DOHH2 (cell line): ENCODE results near the gene SSMEM1.

ENCODE experiments used
- H3F3A ChIP-seq: fragments of 200-600 bp; sonication (generic), shearing (Covaris generic); 2 replicates; pipeline ENCODE4 v1.6.0; 2016; ENCODE audit warnings: antibody characterized with exemption, mild to moderate bottlenecking; ENCODE audit not compliant: control insufficient read depth, insufficient read depth
- H3K27ac ChIP-seq: fragments of 200-600 bp; sonication (generic); 2 replicates; pipeline ENCODE4 v1.5.1; 2014; ENCODE audit warnings: low read depth, mild to moderate bottlenecking, low read length, moderate library complexity
- H3K27me3 ChIP-seq: fragments of 200-600 bp; sonication (generic); 2 replicates; pipeline ENCODE4 v1.6.1; 2014; ENCODE audit warnings: mild to moderate bottlenecking, low read length, mixed read lengths; ENCODE audit not compliant: control insufficient read depth
- H3K36me3 ChIP-seq: fragments of 200-600 bp; sonication (generic); 2 replicates; pipeline ENCODE4 v1.6.1; 2014; ENCODE audit warnings: mild to moderate bottlenecking, low read length, moderate library complexity, mixed read lengths; ENCODE audit not compliant: control insufficient read depth
- H3K4me1 ChIP-seq: fragments of 200-600 bp; sonication (generic); 2 replicates; pipeline ENCODE4 v1.6.1; 2014; ENCODE audit warnings: mild to moderate bottlenecking, low read length, mixed read lengths; ENCODE audit not compliant: control insufficient read depth
- H3K4me2 ChIP-seq: fragments of 200-600 bp; sonication (generic); 2 replicates; pipeline ENCODE4 v1.6.0; 2014; ENCODE audit warnings: mild to moderate bottlenecking, low read length, moderate library complexity
- H3K4me3 ChIP-seq: fragments of 200-600 bp; sonication (generic); 2 replicates; pipeline ENCODE4 v1.5.1; 2014; ENCODE audit warnings: mild to moderate bottlenecking, low read length, mixed read lengths
- H3K79me2 ChIP-seq: fragments of 200-600 bp; sonication (generic); 2 replicates; pipeline ENCODE4 v1.6.1; 2014; ENCODE audit warnings: mild to moderate bottlenecking, low read length, mixed read lengths; ENCODE audit not compliant: control insufficient read depth
- H3K9me2 ChIP-seq: fragments of 200-600 bp; sonication (generic); replicated peaks from 2 replicates; pipeline ENCODE4 v1.6.1; 2014; ENCODE audit warnings: mild to moderate bottlenecking, low read length, mixed read lengths; ENCODE audit not compliant: control insufficient read depth
- H3K9me3 ChIP-seq: fragments of 200-600 bp; sonication (generic); 2 replicates; pipeline ENCODE4 v1.6.1; 2014; ENCODE audit warnings: antibody characterized with exemption, low read length, mixed read lengths; ENCODE audit not compliant: control insufficient read depth, insufficient read depth
- H4K20me1 ChIP-seq: fragments of 200-600 bp; sonication (generic); 2 replicates; pipeline ENCODE4 v1.6.0; 2014; ENCODE audit warnings: low read depth, mild to moderate bottlenecking, antibody characterized with exemption, low read length, moderate library complexity; ENCODE audit not compliant: control insufficient read depth, insufficient read depth
- EZH2phosphoT487 ChIP-seq: fragments of 200-600 bp; sonication (generic); IDR thresholded peaks from 2 replicates; pipeline ENCODE4 v1.6.1; 2017; ENCODE audit warnings: borderline replicate concordance, mild to moderate bottlenecking, antibody characterized with exemption, low read length, moderate library complexity, mixed read lengths
- TF ChIP-seq, protein P1 (sequence below): fragments of 200-600 bp; sonication (generic); IDR thresholded peaks from one replicate; pipeline ENCODE4 v1.5.1; 2014; ENCODE audit warnings: antibody characterized with exemption, mild to moderate bottlenecking, low read depth, low read length; ENCODE audit not compliant: poor library complexity, severe bottlenecking

The SSMEM1 gene

DNA sequence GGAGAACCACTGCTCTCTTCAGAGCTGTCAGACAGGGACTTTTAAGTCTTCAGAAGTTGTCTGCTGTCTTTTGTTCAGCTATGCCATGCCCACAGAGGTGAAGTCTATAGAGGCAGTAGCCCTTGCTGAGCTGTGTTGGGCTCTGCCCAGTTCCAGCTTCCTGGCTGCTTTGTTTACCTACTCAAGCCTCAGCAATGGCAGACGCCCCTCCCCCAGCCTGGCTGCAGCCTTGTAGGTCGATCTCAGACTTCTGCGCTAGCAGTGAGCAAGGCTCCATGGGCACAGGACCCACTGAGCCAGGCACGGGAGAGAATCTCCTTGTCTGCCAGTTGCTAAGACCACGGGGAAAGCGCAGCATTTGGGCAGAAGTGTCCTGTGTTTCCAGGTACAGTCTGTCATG, 46.9 kb downstream of the SSMEM1 start:
- TF ChIP-seq, protein P1, sequence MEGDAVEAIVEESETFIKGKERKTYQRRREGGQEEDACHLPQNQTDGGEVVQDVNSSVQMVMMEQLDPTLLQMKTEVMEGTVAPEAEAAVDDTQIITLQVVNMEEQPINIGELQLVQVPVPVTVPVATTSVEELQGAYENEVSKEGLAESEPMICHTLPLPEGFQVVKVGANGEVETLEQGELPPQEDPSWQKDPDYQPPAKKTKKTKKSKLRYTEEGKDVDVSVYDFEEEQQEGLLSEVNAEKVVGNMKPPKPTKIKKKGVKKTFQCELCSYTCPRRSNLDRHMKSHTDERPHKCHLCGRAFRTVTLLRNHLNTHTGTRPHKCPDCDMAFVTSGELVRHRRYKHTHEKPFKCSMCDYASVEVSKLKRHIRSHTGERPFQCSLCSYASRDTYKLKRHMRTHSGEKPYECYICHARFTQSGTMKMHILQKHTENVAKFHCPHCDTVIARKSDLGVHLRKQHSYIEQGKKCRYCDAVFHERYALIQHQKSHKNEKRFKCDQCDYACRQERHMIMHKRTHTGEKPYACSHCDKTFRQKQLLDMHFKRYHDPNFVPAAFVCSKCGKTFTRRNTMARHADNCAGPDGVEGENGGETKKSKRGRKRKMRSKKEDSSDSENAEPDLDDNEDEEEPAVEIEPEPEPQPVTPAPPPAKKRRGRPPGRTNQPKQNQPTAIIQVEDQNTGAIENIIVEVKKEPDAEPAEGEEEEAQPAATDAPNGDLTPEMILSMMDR, result no peak
- TF ChIP-seq EZH2phosphoT487, result no peak
- Histone ChIP-seq H3F3A (no peaks in the 10 kb centered on the region), H3K36me3 (no peaks in the 10 kb centered on the region), H3K4me1 (no peaks in the 10 kb centered on the region), H3K4me3 (no peak overlapping the region), H3K4me2 (no peak overlapping the region), H3K9me3 (peaks cover 24% of the 10 kb centered on the region), H4K20me1 (no peaks in the 10 kb centered on the region), H3K79me2 (no peaks in the 10 kb centered on the region), H3K27ac (no peak overlapping the region), H3K27me3 (no peaks in the 10 kb centered on the region), H3K9me2 (no peaks in the 10 kb centered on the region)

DNA sequence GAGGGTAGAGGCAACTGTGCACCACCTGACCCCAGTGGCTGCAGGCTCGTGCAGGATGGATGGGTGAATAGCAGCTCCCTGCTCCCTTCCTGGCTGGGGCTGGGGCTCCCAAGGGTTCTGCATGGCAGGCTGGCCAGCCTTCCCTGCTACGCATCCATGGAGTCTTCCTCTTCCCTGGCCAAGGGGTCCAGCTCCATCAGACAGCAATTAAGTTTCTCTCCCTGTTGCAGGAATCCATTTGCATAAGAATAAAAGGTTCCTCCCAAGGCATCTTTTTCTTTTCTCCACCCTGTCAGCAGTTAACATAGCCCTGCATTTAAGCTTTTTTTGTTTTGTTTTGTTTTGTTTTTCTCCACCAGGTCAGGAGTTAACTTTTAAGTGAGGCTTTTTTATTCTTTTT, 49.0 kb downstream of the SSMEM1 start:
- no peaks in the 10 kb centered on the region for H3K4me1 ChIP-seq

DNA sequence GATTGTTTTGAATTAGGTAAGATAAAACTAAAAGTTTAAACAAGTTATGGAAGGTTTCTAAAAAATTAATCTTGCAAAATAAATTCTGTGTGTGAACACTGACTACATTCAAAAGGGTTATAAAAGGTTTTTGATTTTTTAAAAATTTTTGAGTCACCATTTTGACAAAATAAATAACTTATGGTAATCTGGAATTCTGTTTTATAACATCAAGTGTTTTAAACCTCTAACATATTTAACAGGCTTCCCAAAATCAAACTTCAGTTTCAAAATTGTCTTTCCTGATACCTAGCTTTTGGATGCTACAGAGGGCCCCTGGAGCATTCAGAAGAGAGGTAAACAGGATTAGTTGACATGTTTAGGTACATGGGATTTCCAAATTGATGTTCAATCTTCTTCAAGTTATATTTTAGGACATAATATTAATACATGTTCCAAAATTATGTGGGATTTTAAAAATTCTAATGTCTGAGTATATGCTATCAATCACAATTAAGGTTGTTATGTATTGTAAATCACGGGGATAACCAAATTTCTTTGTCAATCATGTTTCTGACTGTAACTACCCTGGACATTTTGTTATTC, 50.9 kb downstream of the SSMEM1 start:
- H3K9me2 ChIP-seq, result no peaks in the 10 kb centered on the region
- H3K27me3 ChIP-seq, result no peaks in the 10 kb centered on the region
- no peaks in the 10 kb centered on the region for H3F3A ChIP-seq
- TF ChIP-seq, protein P1, result no peak
- TF ChIP-seq EZH2phosphoT487, result no peak
- H3K27ac ChIP-seq, result no peak overlapping the region
- no peak overlapping the region for H3K4me2 ChIP-seq
- H3K36me3 ChIP-seq, result no peaks in the 10 kb centered on the region
- H4K20me1 ChIP-seq, result no peaks in the 10 kb centered on the region
- H3K9me3 ChIP-seq, result peaks cover 24% of the 10 kb centered on the region
- no peaks in the 10 kb centered on the region for H3K4me1 ChIP-seq
- no peak overlapping the region for H3K4me3 ChIP-seq
- H3K79me2 ChIP-seq, result no peaks in the 10 kb centered on the region

More for the DNA sequence above, 49.0 kb downstream of the SSMEM1 start:
- Histone ChIP-seq H3K79me2 (no peaks in the 10 kb centered on the region), H3K27me3 (no peaks in the 10 kb centered on the region), H3F3A (no peaks in the 10 kb centered on the region), H3K27ac (no peak overlapping the region), H3K4me3 (no peak overlapping the region), H4K20me1 (no peaks in the 10 kb centered on the region), H3K9me2 (no peaks in the 10 kb centered on the region), H3K36me3 (no peaks in the 10 kb centered on the region), H3K9me3 (peaks cover 24% of the 10 kb centered on the region), H3K4me2 (no peak overlapping the region)
- TF ChIP-seq EZH2phosphoT487, result no peak
- TF ChIP-seq, protein P1, result no peak
